SKM-1 treated with dmso at 0.1 percent for 144 hours (cell line): ENCODE measurements around the gene PRAMEF13.
A peak's percentile ranks its signal among the peaks of the same experiment; 100 is the strongest.
"Not testable (repeated sequence)": the region's sequence is repeated elsewhere in the genome, so short reads cannot be mapped to it uniquely, and the experiment has no call there.

Source experiments
- DNase-seq: peaks from one replicate; lab custom pipeline; 2025; ENCODE audit not compliant: unreplicated experiment; lab: John Stamatoyannopoulos, UW

The PRAMEF13 gene

GRCh38 chr1:13201309-13201708 lies at the start of gene PRAMEF13:
Gene PRAMEF13 (minus strand): TSS chr1:13201409. CDS start chr1:13199589, 1,820 bp downstream.
- not testable (repeated sequence) for DNase-seq

GRCh38 chr1:13247122-13247521 lies 45.9 kb upstream of the PRAMEF13 start:
- not testable (repeated sequence) for DNase-seq

GRCh38 chr1:13246554-13246871 lies 45.3 kb upstream of the PRAMEF13 start:
- not testable (repeated sequence) for DNase-seq

GRCh38 chr1:13245841-13246553 lies 44.8 kb upstream of the PRAMEF13 start:
- DNase-seq: not testable (repeated sequence)

- not testable (repeated sequence) for DNase-seq
These were observed 42.5 kb upstream of the PRAMEF13 start for GRCh38 chr1:13243536-13244263.

- not testable (repeated sequence) for DNase-seq
These were observed 38.4 kb upstream of the PRAMEF13 start for GRCh38 chr1:13239633-13240032.

GRCh38 chr1:13237572-13237971 lies 36.4 kb upstream of the PRAMEF13 start:
- not testable (repeated sequence) for DNase-seq

GRCh38 chr1:13234057-13234456 lies 32.8 kb upstream of the PRAMEF13 start:
- DNase-seq: not testable (repeated sequence)

GRCh38 chr1:13232056-13232455 lies 30.8 kb upstream of the PRAMEF13 start:
- not testable (repeated sequence) for DNase-seq

- not testable (repeated sequence) for DNase-seq
These were observed 30.0 kb upstream of the PRAMEF13 start for GRCh38 chr1:13231061-13231750.

GRCh38 chr1:13230601-13231000 lies 29.4 kb upstream of the PRAMEF13 start:
- DNase-seq: not testable (repeated sequence)

- not testable (repeated sequence) for DNase-seq
These were observed 28.9 kb upstream of the PRAMEF13 start for GRCh38 chr1:13230096-13230495.

- DNase-seq: peak; percentile 17
These were observed 27.2 kb upstream of the PRAMEF13 start for GRCh38 chr1:13228343-13228781.

- not testable (repeated sequence) for DNase-seq
These were observed 26.3 kb upstream of the PRAMEF13 start for GRCh38 chr1:13227271-13228055.

- not testable (repeated sequence) for DNase-seq
These were observed 24.5 kb upstream of the PRAMEF13 start, which contains the start of gene PRAMEF18 for GRCh38 chr1:13225675-13226204. Gene PRAMEF18 (minus strand): TSS chr1:13226154. CDS start chr1:13226106, 48 bp downstream.

- DNase-seq: no peak
These were observed 23.4 kb upstream of the PRAMEF13 start for GRCh38 chr1:13224480-13225060.

- not testable (repeated sequence) for DNase-seq
These were observed 21.6 kb upstream of the PRAMEF13 start for GRCh38 chr1:13222788-13223187.

GRCh38 chr1:13219203-13219602 lies 18.0 kb upstream of the PRAMEF13 start:
- not testable (repeated sequence) for DNase-seq

GRCh38 chr1:13216619-13217018 lies 15.4 kb upstream of the PRAMEF13 start:
- not testable (repeated sequence) for DNase-seq

GRCh38 chr1:13208712-13209111 lies 7.5 kb upstream of the PRAMEF13 start:
- not testable (repeated sequence) for DNase-seq
